GM19438 (cell line): ENCODE data around the gene WDR62.

Experiments used
- ATAC-seq: cut with Tn5 transposase; IDR thresholded peaks from one replicate; pipeline ENCODE4 v1.9.1; 2021; ENCODE audit warnings: low read depth; ENCODE audit not compliant: unreplicated experiment

Gene WDR62

GRCh38 chr19:36073121-36073876 is 18.6 kb downstream of the WDR62 start:
- ATAC-seq: no peak

- ATAC-seq: no peak
Measured at GRCh38 chr19:36079389-36079945, 24.8 kb downstream of the WDR62 start.

- ATAC-seq: no peak
Measured at GRCh38 chr19:36081385-36081784, 26.7 kb downstream of the WDR62 start.

- no peak for ATAC-seq
Measured at GRCh38 chr19:36081894-36082293, 27.2 kb downstream of the WDR62 start.

GRCh38 chr19:36082916-36083315 is 28.2 kb downstream of the WDR62 start:
- ATAC-seq: no peak

- ATAC-seq: no peak
Measured at GRCh38 chr19:36084231-36085009, 29.7 kb downstream of the WDR62 start.

- ATAC-seq: no peak
Measured at GRCh38 chr19:36086326-36086725, 31.6 kb downstream of the WDR62 start.

GRCh38 chr19:36089847-36090246 is 35.1 kb downstream of the WDR62 start:
- ATAC-seq: no peak

- no peak for ATAC-seq
Measured at GRCh38 chr19:36090910-36091695, 36.4 kb downstream of the WDR62 start.

- no peak for ATAC-seq
Measured at GRCh38 chr19:36092566-36092965, 37.9 kb downstream of the WDR62 start.

GRCh38 chr19:36093146-36093662 is 38.5 kb downstream of the WDR62 start:
- no peak for ATAC-seq

- ATAC-seq: no peak
Measured at GRCh38 chr19:36093687-36094086, 39.0 kb downstream of the WDR62 start.

- no peak for ATAC-seq
Measured at GRCh38 chr19:36097036-36097435, 42.3 kb downstream of the WDR62 start.

- no peak for ATAC-seq
Measured at GRCh38 chr19:36099166-36099785, 44.6 kb downstream of the WDR62 start.

GRCh38 chr19:36100476-36100875 is 45.8 kb downstream of the WDR62 start:
- no peak for ATAC-seq

- ATAC-seq: no peak
Measured at GRCh38 chr19:36101550-36102327, 47.0 kb downstream of the WDR62 start.

- ATAC-seq: no peak
Measured at GRCh38 chr19:36103040-36103626, 48.4 kb downstream of the WDR62 start.

- no peak for ATAC-seq
Measured at GRCh38 chr19:36103842-36104552, 49.3 kb downstream of the WDR62 start.
